Trophoblast cell (in vitro differentiated cells and primary cell): ENCODE measurements around the gene NOTCH4.

Source experiments
- DNase-seq, 2 donors: peaks; one replicate each; pipeline ENCODE4 v3.0.0-alpha.2; 2016
- H2AFZ ChIP-seq: 2 replicates; pipeline ENCODE4 v1.6.1; 2013; ENCODE audit warnings: low read length, moderate library complexity, mild to moderate bottlenecking; ENCODE audit not compliant: insufficient read depth, poor library complexity
- H2AK5ac ChIP-seq: 2 replicates; pipeline ENCODE4 v1.6.1; 2013; ENCODE audit warnings: mild to moderate bottlenecking, low read length
- H2BK120ac ChIP-seq: 2 replicates; pipeline ENCODE4 v1.6.1; 2013; ENCODE audit warnings: low read length, mild to moderate bottlenecking, moderate library complexity; ENCODE audit not compliant: insufficient read depth, poor library complexity
- H2BK12ac ChIP-seq: 2 replicates; pipeline ENCODE4 v1.6.1; 2013; ENCODE audit warnings: mild to moderate bottlenecking, low read length, moderate library complexity
- H2BK5ac ChIP-seq: 2 replicates; pipeline ENCODE4 v1.6.1; 2013; ENCODE audit warnings: low read length, low read depth, moderate library complexity, mild to moderate bottlenecking; ENCODE audit not compliant: poor library complexity
- H3K14ac ChIP-seq: 2 replicates; pipeline ENCODE4 v1.6.1; 2013; ENCODE audit warnings: mild to moderate bottlenecking, low read length
- H3K18ac ChIP-seq: 2 replicates; pipeline ENCODE4 v1.6.1; 2013; ENCODE audit warnings: mild to moderate bottlenecking, low read length
- H3K23ac ChIP-seq: 2 replicates; pipeline ENCODE4 v1.6.1; 2013; ENCODE audit warnings: low read length
- H3K27ac ChIP-seq: 2 replicates; pipeline ENCODE4 v1.5.1; 2013; ENCODE audit warnings: low read depth, mild to moderate bottlenecking, inconsistent platforms, low read length, moderate library complexity
- H3K27me3 ChIP-seq: 2 replicates; pipeline ENCODE4 v1.6.1; 2013; ENCODE audit warnings: inconsistent platforms, mild to moderate bottlenecking, low read length, moderate library complexity; ENCODE audit not compliant: insufficient read depth
- H3K36me3 ChIP-seq, 2 experiments: 1 replicate in 1 of 2; 2 replicates in 1 of 2; pipeline ENCODE4 v1.6.1; 2013; ENCODE audit warnings: low read length in 2 of 2, mild to moderate bottlenecking in 2 of 2, moderate library complexity in 1 of 2; ENCODE audit not compliant: insufficient read depth in 2 of 2, control insufficient read depth in 1 of 2
- H3K4ac ChIP-seq: 2 replicates; pipeline ENCODE4 v1.6.1; 2013; ENCODE audit warnings: low read depth, mild to moderate bottlenecking, low read length, moderate library complexity
- H3K4me1 ChIP-seq, 2 experiments: 1 replicate in 1 of 2; 2 replicates in 1 of 2; pipeline ENCODE4 v1.6.1; 2013; ENCODE audit warnings: low read length in 2 of 2, mild to moderate bottlenecking in 2 of 2, moderate library complexity in 1 of 2; ENCODE audit not compliant: insufficient read depth in 2 of 2, control insufficient read depth in 1 of 2
- H3K4me2 ChIP-seq: 2 replicates; pipeline ENCODE4 v1.6.1; 2013; ENCODE audit warnings: inconsistent platforms, mild to moderate bottlenecking, low read length, moderate library complexity
- H3K4me3 ChIP-seq: 2 replicates; pipeline ENCODE4 v1.5.1; 2013; ENCODE audit warnings: mild to moderate bottlenecking, low read depth, low read length, inconsistent platforms
- H3K79me1 ChIP-seq: one replicate; pipeline ENCODE4 v1.6.1; 2013; ENCODE audit warnings: low read length
- H3K79me2 ChIP-seq: 2 replicates; pipeline ENCODE4 v1.6.1; 2013; ENCODE audit warnings: low read length, mild to moderate bottlenecking; ENCODE audit not compliant: control insufficient read depth, insufficient read depth, poor library complexity
- H3K9ac ChIP-seq: 2 replicates; pipeline ENCODE4 v1.6.1; 2013; ENCODE audit warnings: mild to moderate bottlenecking, low read length
- H3K9me3 ChIP-seq: 2 replicates; pipeline ENCODE4 v1.6.1; 2013; ENCODE audit warnings: low read depth, mild to moderate bottlenecking, control low read depth, inconsistent platforms, low read length; ENCODE audit not compliant: insufficient read depth
- H4K12ac ChIP-seq: 2 replicates; pipeline ENCODE4 v1.6.1; 2013; ENCODE audit warnings: low read depth, mild to moderate bottlenecking, low read length, moderate library complexity
- H4K8ac ChIP-seq: 2 replicates; pipeline ENCODE4 v1.6.1; 2013; ENCODE audit warnings: low read depth, mild to moderate bottlenecking, low read length, moderate library complexity
- H4K91ac ChIP-seq: one replicate; pipeline ENCODE4 v1.6.1; 2013; ENCODE audit warnings: low read depth, mild to moderate bottlenecking, low read length, moderate library complexity
- WGBS: extraction: QIAGEN DNeasy Blood & Tissue Kit; methylation state at CpG from one replicate; pipeline ENCODE4 v1.1.7; 2013; ENCODE audit warnings: missing lambda C conversion rate; ENCODE audit not compliant: insufficient read length, insufficient coverage; ENCODE audit errors: extremely low coverage; 5-methylcytosine and 5-hydroxymethylcytosine counted together

Gene NOTCH4

GRCh38 chr6:32202186-32202585, 21.7 kb downstream of the NOTCH4 start:
- H3K79me1 ChIP-seq, result no peaks in the 10 kb centered on the region
- no peak overlapping the region for H3K18ac ChIP-seq
- no peaks in the 10 kb centered on the region for H3K36me3 ChIP-seq
- no peak overlapping the region for H3K4ac ChIP-seq
- H3K14ac ChIP-seq, result no peak overlapping the region
- no peak overlapping the region for H2BK120ac ChIP-seq
- H3K23ac ChIP-seq, result no peak overlapping the region
- H3K9ac ChIP-seq, result no peak overlapping the region
- H2AFZ ChIP-seq, result no peak overlapping the region
- no peaks in the 10 kb centered on the region for H3K79me2 ChIP-seq
- H3K4me3 ChIP-seq, result no peak overlapping the region
- no peaks in the 10 kb centered on the region for H3K27me3 ChIP-seq
- WGBS, result no CpG with 5 or more reads among the region's 9 CpGs
- no peak overlapping the region for H4K8ac ChIP-seq
- no peak overlapping the region for H4K91ac ChIP-seq
- no peaks in the 10 kb centered on the region for H3K4me1 ChIP-seq
- H2BK12ac ChIP-seq, result no peak overlapping the region
- no peak overlapping the region for H4K12ac ChIP-seq
- no peaks in the 10 kb centered on the region for H3K9me3 ChIP-seq
- no peak overlapping the region for H3K27ac ChIP-seq
- H2BK5ac ChIP-seq, result no peak overlapping the region
- no peak overlapping the region for H2AK5ac ChIP-seq
- no peak overlapping the region for H3K4me2 ChIP-seq
- no peak for DNase-seq

- H3K9me3 ChIP-seq, result no peaks in the 10 kb centered on the region
- no peak overlapping the region for H4K91ac ChIP-seq
- no peak overlapping the region for H2AK5ac ChIP-seq
- H3K4me2 ChIP-seq, result no peak overlapping the region
- no peak overlapping the region for H2BK120ac ChIP-seq
- no peak overlapping the region for H2AFZ ChIP-seq
- no peak overlapping the region for H4K12ac ChIP-seq
- H3K18ac ChIP-seq, result no peak overlapping the region
- H3K36me3 ChIP-seq, result no peaks in the 10 kb centered on the region
- no peak overlapping the region for H3K14ac ChIP-seq
- no peak overlapping the region for H3K27ac ChIP-seq
- H3K4ac ChIP-seq, result no peak overlapping the region
- H3K27me3 ChIP-seq, result no peaks in the 10 kb centered on the region
- H3K9ac ChIP-seq, result no peak overlapping the region
- H4K8ac ChIP-seq, result no peak overlapping the region
- no peak for DNase-seq
- H2BK5ac ChIP-seq, result no peak overlapping the region
- WGBS, result no CpG with 5 or more reads among the region's 13 CpGs
- peaks cover 9% of the 10 kb centered on the region for H3K79me1 ChIP-seq
- H3K4me1 ChIP-seq, result peaks cover 5 to 6% of the 10 kb centered on the region in 2 experiments
- no peak overlapping the region for H3K23ac ChIP-seq
- H3K4me3 ChIP-seq, result no peak overlapping the region
- peaks cover 4% of the 10 kb centered on the region for H3K79me2 ChIP-seq
- no peak overlapping the region for H2BK12ac ChIP-seq
Observed at GRCh38 chr6:32200711-32201475, 23.0 kb downstream of the NOTCH4 start.

GRCh38 chr6:32198866-32199265, 25.0 kb downstream of the NOTCH4 start:
- H4K12ac ChIP-seq, result no peak overlapping the region
- no peaks in the 10 kb centered on the region for H3K36me3 ChIP-seq
- no peak overlapping the region for H2AK5ac ChIP-seq
- H3K4ac ChIP-seq, result no peak overlapping the region
- no peak overlapping the region for H3K27ac ChIP-seq
- no peak overlapping the region for H2BK12ac ChIP-seq
- H3K14ac ChIP-seq, result no peak overlapping the region
- peaks cover 4% of the 10 kb centered on the region for H3K79me2 ChIP-seq
- H3K9me3 ChIP-seq, result no peaks in the 10 kb centered on the region
- no peak overlapping the region for H3K4me3 ChIP-seq
- no peak overlapping the region for H4K91ac ChIP-seq
- no peak overlapping the region for H3K18ac ChIP-seq
- WGBS, result no CpG with 5 or more reads among the region's 17 CpGs
- peaks cover 13% of the 10 kb centered on the region for H3K79me1 ChIP-seq
- H3K9ac ChIP-seq, result no peak overlapping the region
- no peak overlapping the region for H3K4me2 ChIP-seq
- no peak overlapping the region for H2BK5ac ChIP-seq
- no peak overlapping the region for H4K8ac ChIP-seq
- H3K27me3 ChIP-seq, result no peaks in the 10 kb centered on the region
- no peak overlapping the region for H3K23ac ChIP-seq
- DNase-seq, result no peak
- H2BK120ac ChIP-seq, result no peak overlapping the region
- H2AFZ ChIP-seq, result no peak overlapping the region
- peaks cover 6 to 10% of the 10 kb centered on the region in 2 experiments for H3K4me1 ChIP-seq

- no peak overlapping the region for H4K8ac ChIP-seq
- no CpG with 5 or more reads among the region's 3 CpGs for WGBS
- no peak overlapping the region for H3K9ac ChIP-seq
- no peaks in the 10 kb centered on the region for H3K27me3 ChIP-seq
- H3K4me1 ChIP-seq, result peaks cover 6 to 10% of the 10 kb centered on the region in 2 experiments
- H3K27ac ChIP-seq, result no peak overlapping the region
- no peaks in the 10 kb centered on the region for H3K9me3 ChIP-seq
- H3K14ac ChIP-seq, result no peak overlapping the region
- no peak overlapping the region for H3K23ac ChIP-seq
- no peaks in the 10 kb centered on the region for H3K36me3 ChIP-seq
- no peak overlapping the region for H2BK120ac ChIP-seq
- H2BK5ac ChIP-seq, result no peak overlapping the region
- H2AFZ ChIP-seq, result no peak overlapping the region
- H3K4me3 ChIP-seq, result no peak overlapping the region
- H3K4me2 ChIP-seq, result no peak overlapping the region
- H4K91ac ChIP-seq, result no peak overlapping the region
- H2BK12ac ChIP-seq, result no peak overlapping the region
- H4K12ac ChIP-seq, result no peak overlapping the region
- no peak overlapping the region for H3K4ac ChIP-seq
- H3K18ac ChIP-seq, result no peak overlapping the region
- DNase-seq, result no peak
- peaks cover 13% of the 10 kb centered on the region for H3K79me1 ChIP-seq
- H3K79me2 ChIP-seq, result peaks cover 4% of the 10 kb centered on the region
- H2AK5ac ChIP-seq, result no peak overlapping the region
Observed at GRCh38 chr6:32198345-32198696, 25.5 kb downstream of the NOTCH4 start.
